ENCODE results near the gene TMEM178B. TPM values are rescaled to one million over a fixed set of nuclear protein-coding genes. Genes with fewer than 3 reads are reported as not detected.
A peak's percentile ranks its signal among the peaks of the same experiment; 100 is the strongest.

The TMEM178B gene
- total RNA-seq, 1 donor from 2014 or later: 49.8 TPM

DNA sequence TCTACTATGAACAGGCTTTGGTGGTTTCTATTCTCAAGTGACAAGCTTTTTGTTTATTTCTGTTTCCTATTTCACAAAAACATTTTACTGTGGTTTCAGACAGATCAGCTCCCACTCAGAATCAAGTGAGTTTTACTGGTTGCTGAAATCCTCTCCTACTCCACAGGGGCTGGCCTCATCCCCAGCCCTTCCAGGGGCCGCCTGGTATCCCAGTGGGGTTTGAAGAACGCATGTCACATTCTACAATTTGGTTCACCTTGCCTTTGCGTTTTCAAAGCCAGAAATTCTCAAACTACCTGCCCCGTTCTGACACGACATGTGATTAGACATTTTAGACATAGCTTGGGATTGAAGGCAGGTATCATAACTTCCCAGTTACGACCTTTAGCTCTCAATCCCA lies 316.5 kb downstream of the TMEM178B start:
- Mint-ChIP-seq H3K9me3 (ENCODE audit: unreplicated experiment) (peaks cover 8% of the 10 kb centered on the region), H3K4me1 (ENCODE audit: low read depth, unreplicated experiment) (peaks cover 27% of the 10 kb centered on the region), H3K36me3 (ENCODE audit: unreplicated experiment) (peaks cover 4% of the 10 kb centered on the region), H3K4me3 (ENCODE audit: unreplicated experiment) (peak overlapping the region; percentile 6), H3K27me3 (ENCODE audit: unreplicated experiment) (no peaks in the 10 kb centered on the region), H3K27ac (ENCODE audit: unreplicated experiment) (peak overlapping the region; percentile 50)
- no peak for DNase-seq
- TF ChIP-seq, protein P1, sequence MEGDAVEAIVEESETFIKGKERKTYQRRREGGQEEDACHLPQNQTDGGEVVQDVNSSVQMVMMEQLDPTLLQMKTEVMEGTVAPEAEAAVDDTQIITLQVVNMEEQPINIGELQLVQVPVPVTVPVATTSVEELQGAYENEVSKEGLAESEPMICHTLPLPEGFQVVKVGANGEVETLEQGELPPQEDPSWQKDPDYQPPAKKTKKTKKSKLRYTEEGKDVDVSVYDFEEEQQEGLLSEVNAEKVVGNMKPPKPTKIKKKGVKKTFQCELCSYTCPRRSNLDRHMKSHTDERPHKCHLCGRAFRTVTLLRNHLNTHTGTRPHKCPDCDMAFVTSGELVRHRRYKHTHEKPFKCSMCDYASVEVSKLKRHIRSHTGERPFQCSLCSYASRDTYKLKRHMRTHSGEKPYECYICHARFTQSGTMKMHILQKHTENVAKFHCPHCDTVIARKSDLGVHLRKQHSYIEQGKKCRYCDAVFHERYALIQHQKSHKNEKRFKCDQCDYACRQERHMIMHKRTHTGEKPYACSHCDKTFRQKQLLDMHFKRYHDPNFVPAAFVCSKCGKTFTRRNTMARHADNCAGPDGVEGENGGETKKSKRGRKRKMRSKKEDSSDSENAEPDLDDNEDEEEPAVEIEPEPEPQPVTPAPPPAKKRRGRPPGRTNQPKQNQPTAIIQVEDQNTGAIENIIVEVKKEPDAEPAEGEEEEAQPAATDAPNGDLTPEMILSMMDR (IDR thresholded peaks at IDR 0.05; ENCODE audit: partially characterized antibody, unreplicated experiment): no peak

DNA sequence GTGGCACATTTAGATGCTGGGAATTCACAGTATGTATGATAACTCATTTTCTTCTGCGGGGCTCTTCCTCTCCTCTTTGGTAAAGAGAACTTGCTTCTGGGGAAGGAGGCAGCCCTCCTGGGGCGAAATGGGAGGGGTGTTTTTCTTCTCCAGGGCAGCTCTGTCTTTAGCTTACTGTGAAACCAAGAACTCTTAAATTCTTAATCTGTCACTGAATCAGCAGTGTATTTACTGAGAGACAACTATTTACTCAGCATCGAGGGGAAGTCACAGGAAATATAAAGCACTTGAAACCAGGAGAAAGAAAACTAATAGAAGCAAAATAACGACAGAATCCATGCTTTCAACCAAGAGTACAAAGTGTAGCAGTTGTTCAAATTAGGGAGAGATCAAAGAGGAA lies 319.2 kb downstream of the TMEM178B start:
- no peak overlapping the region for H3K27ac Mint-ChIP-seq (ENCODE audit: unreplicated experiment)
- peaks cover 8% of the 10 kb centered on the region for H3K9me3 Mint-ChIP-seq (ENCODE audit: unreplicated experiment)

DNA sequence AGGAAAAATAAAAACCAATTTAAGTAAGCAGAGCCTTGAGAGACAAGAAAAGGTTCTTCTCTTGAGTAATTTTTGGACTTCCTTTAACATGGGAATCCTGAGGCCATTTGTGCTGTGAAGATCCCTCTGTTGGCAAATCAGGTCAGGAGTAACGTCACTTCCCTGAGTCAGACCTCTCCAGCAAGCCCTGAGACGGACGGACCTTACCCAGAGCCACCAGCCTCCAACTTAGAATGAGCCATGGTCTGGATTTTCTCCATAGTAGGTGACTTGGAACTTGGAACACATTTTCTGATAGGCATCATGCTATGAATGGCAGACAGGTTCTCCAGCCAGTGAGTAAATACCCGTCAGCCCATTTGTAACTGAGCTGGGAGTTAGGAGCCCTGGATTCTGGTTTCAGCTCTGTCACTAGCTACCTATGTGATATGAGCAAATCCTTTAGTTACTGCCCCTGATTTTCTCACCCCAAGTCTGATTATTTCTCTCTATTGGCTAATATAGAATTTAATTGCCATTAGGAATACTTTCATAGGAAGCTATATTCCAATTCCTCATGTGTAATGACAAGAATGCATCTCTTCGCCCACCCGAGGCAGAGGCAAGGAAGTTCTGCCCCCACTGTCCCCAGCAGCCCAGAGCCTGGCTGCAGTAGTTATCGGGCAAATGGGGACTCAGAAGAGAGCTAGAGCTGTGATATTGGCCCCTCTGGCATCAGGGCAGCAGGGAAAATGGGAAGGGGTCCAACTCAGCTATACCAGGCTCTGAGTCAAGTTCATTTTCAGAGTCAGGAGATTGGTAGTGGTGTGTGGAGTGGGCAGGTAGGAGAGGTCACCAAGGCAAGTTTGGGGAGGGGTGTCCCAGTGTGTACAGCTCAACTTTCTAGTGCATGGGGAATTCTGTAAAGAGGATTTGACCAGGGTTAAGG lies 323.6 kb downstream of the TMEM178B start:
- TF ChIP-seq, protein P1 (IDR thresholded peaks at IDR 0.05; ENCODE audit: partially characterized antibody, unreplicated experiment): no peak
- peaks cover 10% of the 10 kb centered on the region for H3K27me3 Mint-ChIP-seq (ENCODE audit: unreplicated experiment)
- H3K4me3 Mint-ChIP-seq (ENCODE audit: unreplicated experiment): no peak overlapping the region
- peaks cover 28% of the 10 kb centered on the region for H3K4me1 Mint-ChIP-seq (ENCODE audit: low read depth, unreplicated experiment)
- no peaks in the 10 kb centered on the region for H3K36me3 Mint-ChIP-seq (ENCODE audit: unreplicated experiment)
- peak overlapping the region; percentile 80 for H3K27ac Mint-ChIP-seq (ENCODE audit: unreplicated experiment)
- no peak for DNase-seq
- peaks cover 8% of the 10 kb centered on the region for H3K9me3 Mint-ChIP-seq (ENCODE audit: unreplicated experiment)

More for the DNA sequence above, 319.2 kb downstream of the TMEM178B start:
- H3K36me3 Mint-ChIP-seq (ENCODE audit: unreplicated experiment): peaks cover 4% of the 10 kb centered on the region
- TF ChIP-seq, protein P1 (IDR thresholded peaks at IDR 0.05; ENCODE audit: partially characterized antibody, unreplicated experiment): no peak
- H3K27me3 Mint-ChIP-seq (ENCODE audit: unreplicated experiment): peaks cover 8% of the 10 kb centered on the region
- DNase-seq: no peak
- H3K4me3 Mint-ChIP-seq (ENCODE audit: unreplicated experiment): no peak overlapping the region
- H3K4me1 Mint-ChIP-seq (ENCODE audit: low read depth, unreplicated experiment): peaks cover 33% of the 10 kb centered on the region

DNA sequence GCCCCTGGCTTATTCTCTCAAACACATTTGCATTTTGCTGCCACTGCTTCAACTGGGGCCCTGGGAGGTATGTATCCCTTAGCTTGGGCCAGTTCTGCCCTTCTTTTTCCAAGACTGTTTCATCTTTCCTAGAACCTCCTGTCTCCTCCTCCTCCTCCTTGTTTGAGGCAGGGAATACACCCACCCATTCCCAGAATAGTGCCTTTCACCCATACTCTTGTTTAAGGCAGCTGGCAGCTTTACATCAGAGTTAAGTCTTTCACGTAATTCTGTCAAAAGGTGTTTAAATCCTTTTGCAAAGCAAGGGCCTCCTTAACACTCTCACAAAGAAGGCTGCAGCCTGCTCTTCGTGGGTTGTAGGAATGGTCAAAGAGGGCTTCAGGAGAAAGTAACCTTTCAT lies 326.5 kb downstream of the TMEM178B start:
- peaks cover 30% of the 10 kb centered on the region for H3K4me1 Mint-ChIP-seq (ENCODE audit: low read depth, unreplicated experiment)
- H3K9me3 Mint-ChIP-seq (ENCODE audit: unreplicated experiment): peaks cover 11% of the 10 kb centered on the region
- DNase-seq: no peak
- H3K36me3 Mint-ChIP-seq (ENCODE audit: unreplicated experiment): no peaks in the 10 kb centered on the region
- no peak overlapping the region for H3K4me3 Mint-ChIP-seq (ENCODE audit: unreplicated experiment)
- TF ChIP-seq, protein P1 (IDR thresholded peaks at IDR 0.05; ENCODE audit: partially characterized antibody, unreplicated experiment): no peak
- no peak overlapping the region for H3K27ac Mint-ChIP-seq (ENCODE audit: unreplicated experiment)
- H3K27me3 Mint-ChIP-seq (ENCODE audit: unreplicated experiment): peaks cover 14% of the 10 kb centered on the region

All from glutamatergic neuron (in vitro differentiated cells).